Testis (tissue), 3 donors: ENCODE data around the gene ZNF778. TPM values are rescaled to one million over a fixed set of nuclear protein-coding genes. Genes with fewer than 3 reads are reported as not detected.

ENCODE experiments used
- DNase-seq: peaks from one replicate; pipeline ENCODE4 v3.0.0-alpha.2; 2019
- H3K27ac ChIP-seq, 2 donors: fragments of 200-600 bp; sonication (generic); one replicate each; pipeline ENCODE4 v1.5.1; 2019
- H3K27me3 ChIP-seq: fragments of 200-600 bp; sonication (generic); one replicate; pipeline ENCODE4 v1.5.1; 2019
- H3K36me3 ChIP-seq: fragments of 200-600 bp; sonication (generic); one replicate; pipeline ENCODE4 v1.5.1; 2017; ENCODE audit warnings: low read depth; ENCODE audit errors: missing control alignments
- H3K4me1 ChIP-seq: fragments of 200-600 bp; sonication (generic); one replicate; pipeline ENCODE4 v1.5.1; 2019
- H3K4me3 ChIP-seq, 2 donors: fragments of 200-600 bp; sonication (generic); one replicate each; pipeline ENCODE4 v1.5.1; 2017 to 2019
- H3K9me3 ChIP-seq: fragments of 200-600 bp; sonication (generic); one replicate; pipeline ENCODE4 v1.5.1; 2017
- CTCF ChIP-seq, 3 experiments: fragments of 450-650 bp in 2 of 3; fragments of 200-600 bp in 1 of 3; sonication (generic) in 1 of 3; IDR thresholded peaks; one replicate each; pipeline ENCODE4 v1.5.1; 2016 to 2019; ENCODE audit warnings: antibody characterized with exemption in 3 of 3, mild to moderate bottlenecking in 2 of 3, moderate library complexity in 1 of 3
- POLR2A ChIP-seq: fragments of 450-650 bp; IDR thresholded peaks from one replicate; pipeline ENCODE4 v1.6.1; 2017; ENCODE audit warnings: antibody characterized with exemption, mild to moderate bottlenecking, moderate library complexity
- WGBS, 2 donors: methylation state at CpG; one replicate each; pipeline ENCODE4 v1.1.5; 2018; 5-methylcytosine and 5-hydroxymethylcytosine counted together
- intact Hi-C: fragments of 100-400 bp; cut with DNase I; formaldehyde crosslinking; loops from one replicate; pipeline ENCODE4 v1.15.1; 2023; ENCODE audit warnings: low total_unique reads
- polyA plus RNA-seq: library from polyadenylated mRNA; stranded (reverse); fragments of 350-450 nt; fragmentation: Illumina TruSeq; extraction: RNeasy Lipid Tissue Mini Kit (QIAGEN cat#74804); gene quantifications from one replicate; pipeline ENCODE4 v1.2.3, GENCODE V29; 2014; ENCODE audit warnings: low read depth, low replicate concordance; ENCODE audit not compliant: insufficient read depth
- total RNA-seq, 2 donors: library from RNA; depleted of rRNA; stranded (reverse); fragments of >200 nt; gene quantifications; one replicate each; pipeline ENCODE4 v1.2.3, GENCODE V29; 2016

Gene ZNF778
- total and polyA plus RNA-seq, 3 donors from 2014 or later, result 21.0 to 32.9 (median 29.8) TPM

DNA sequence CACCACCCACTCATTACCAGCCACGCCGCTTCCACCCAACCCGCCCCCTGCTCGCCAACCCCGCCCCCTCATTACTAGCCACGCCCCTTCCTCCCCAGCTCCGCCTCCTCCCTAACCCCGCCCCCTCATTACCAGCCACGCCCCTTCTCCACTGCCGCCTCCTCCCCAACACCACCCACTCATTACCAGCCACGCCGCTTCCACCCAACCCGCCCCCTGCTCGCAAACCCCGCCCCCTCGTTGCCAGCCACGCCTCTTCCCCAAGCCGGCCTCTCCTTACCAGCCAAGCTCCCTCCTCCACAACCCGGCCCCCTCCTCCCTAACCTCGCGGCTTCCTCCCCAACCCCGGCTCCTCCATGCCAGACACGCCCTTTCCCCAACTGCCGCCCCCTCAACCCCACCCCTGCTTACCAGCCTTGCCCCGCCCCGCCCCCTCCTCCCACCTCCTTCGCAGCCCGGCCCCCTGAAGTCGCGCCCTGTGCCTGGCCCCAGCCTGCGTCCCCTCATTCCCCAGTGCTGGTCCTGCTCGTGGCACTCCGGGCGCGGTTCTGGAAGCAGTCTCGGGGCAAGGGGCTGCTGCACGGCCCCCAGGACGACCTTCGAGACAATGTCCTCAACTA is 24.4 kb upstream of the ZNF778 start:
- intact Hi-C loops, result no loop called here
- Histone ChIP-seq H3K9me3 (no peaks in the 10 kb centered on the region), H3K36me3 (no peaks in the 10 kb centered on the region), H3K27ac (no peak overlapping the region), H3K4me3 (peak overlapping the region in 1 of 2 donors; percentile 13), H3K4me1 (no peaks in the 10 kb centered on the region), H3K27me3 (no peaks in the 10 kb centered on the region)
- TF ChIP-seq CTCF (IDR thresholded peaks at IDR 0.05) (no peak), POLR2A (no peak)
- DNase-seq, result peak; percentile 77
- 3 to 7% methylated on average over 22 to 39 of the region's 39 CpGs for WGBS, 2 donors

GRCh38 chr16:89193576-89194293 is 23.8 kb upstream of the ZNF778 start:
- no peaks in the 10 kb centered on the region for H3K36me3 ChIP-seq
- WGBS, 2 donors, result 64 to 71% methylated on average over 17 to 38 of the region's 38 CpGs
- H3K27me3 ChIP-seq, result no peaks in the 10 kb centered on the region
- no peak overlapping the region for H3K27ac ChIP-seq
- intact Hi-C loops, result no loop called here
- H3K4me1 ChIP-seq, result no peaks in the 10 kb centered on the region
- DNase-seq, result no peak
- H3K9me3 ChIP-seq, result no peaks in the 10 kb centered on the region
- H3K4me3 ChIP-seq, result peak overlapping the region in 1 of 2 donors; percentile 13
- TF ChIP-seq POLR2A, result no peak
- TF ChIP-seq CTCF (IDR thresholded peaks at IDR 0.05), result no peak

DNA sequence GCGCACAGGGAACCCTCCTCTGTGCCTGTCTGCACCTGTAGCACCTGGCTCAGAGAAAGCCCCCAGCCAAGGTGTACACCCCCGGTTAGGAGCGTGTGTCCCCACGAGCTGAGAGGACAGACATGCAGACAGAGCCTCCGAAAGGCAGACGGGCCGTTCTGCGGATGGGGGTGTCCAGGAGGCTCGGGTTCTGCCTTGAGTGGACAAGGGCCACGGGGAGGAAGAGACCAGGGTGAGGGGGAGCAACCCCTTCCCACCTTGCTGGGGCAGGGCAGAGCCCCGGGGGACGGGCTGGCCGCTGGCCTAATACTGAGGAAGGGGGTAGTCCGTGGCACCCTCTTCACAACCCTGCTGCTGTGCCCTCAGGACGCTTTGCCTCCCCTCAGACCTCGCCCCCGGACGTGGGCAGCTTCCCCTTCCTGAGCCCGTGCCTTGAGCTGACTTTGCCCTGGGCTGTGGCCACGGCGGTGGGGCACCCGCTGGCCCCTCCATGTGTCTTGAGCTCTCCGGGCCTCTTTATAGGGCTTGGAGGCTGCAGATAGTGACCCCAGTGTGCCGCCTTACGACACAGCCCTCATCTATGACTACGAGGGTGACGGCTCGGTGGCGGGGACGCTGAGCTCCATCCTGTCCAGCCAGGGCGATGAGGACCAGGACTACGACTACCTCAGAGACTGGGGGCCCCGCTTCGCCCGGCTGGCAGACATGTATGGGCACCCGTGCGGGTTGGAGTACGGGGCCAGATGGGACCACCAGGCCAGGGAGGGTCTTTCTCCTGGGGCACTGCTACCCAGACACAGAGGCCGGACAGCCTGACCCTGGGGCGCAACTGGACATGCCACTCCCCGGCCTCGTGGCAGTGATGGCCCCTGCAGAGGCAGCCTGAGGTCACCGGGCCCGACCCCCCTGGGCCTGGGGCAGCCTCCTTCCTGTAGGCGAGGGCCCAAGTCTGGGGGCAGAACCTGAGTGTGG is 22.9 kb upstream of the ZNF778 start:
- no peaks in the 10 kb centered on the region for H3K27me3 ChIP-seq
- no peak overlapping the region for H3K27ac ChIP-seq
- H3K4me3 ChIP-seq, result no peak overlapping the region
- WGBS, 2 donors, result 78 to 88% methylated on average over 17 to 44 of the region's 45 CpGs
- no peaks in the 10 kb centered on the region for H3K36me3 ChIP-seq
- no peak for DNase-seq
- TF ChIP-seq CTCF (IDR thresholded peaks at IDR 0.05) (no peak), POLR2A (no peak)
- H3K4me1 ChIP-seq, result no peaks in the 10 kb centered on the region
- intact Hi-C loops, result no loop called here
- no peaks in the 10 kb centered on the region for H3K9me3 ChIP-seq

DNA sequence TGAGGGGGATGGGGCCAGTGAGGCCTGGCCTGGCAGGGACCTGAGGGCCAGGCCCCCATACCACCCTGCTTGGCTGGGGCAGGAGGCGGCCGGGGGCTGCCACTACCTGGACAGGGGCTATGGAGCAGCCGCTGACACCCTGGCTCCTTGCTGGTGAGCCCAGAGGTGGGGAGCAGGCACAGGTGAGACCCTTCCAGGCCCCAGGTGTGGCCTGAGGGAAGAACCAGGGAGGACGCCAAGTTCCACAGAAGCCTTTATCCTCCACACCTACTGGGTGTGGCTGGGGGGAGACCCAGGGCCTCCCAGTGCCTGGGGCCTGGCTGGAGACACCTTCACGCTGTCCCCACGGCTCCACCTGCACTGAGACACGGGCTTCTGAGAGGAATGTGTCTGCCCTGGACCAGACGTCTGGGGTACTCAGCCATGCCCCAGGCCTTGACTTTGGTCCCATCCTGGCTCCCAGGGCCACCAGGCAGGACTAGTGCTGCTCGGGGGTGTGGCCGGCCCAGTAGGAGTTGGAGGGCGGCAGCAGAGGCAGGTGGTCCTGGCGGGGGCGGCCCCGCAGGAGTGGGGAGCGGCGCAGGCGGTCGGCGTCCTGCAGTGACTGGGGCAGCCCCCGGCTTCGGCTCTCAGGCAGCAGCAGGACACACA is 21.9 kb upstream of the ZNF778 start:
- 81 to 100% methylated on average over 1 to 21 of the region's 21 CpGs for WGBS, 2 donors
- intact Hi-C loops, result no loop called here
- Histone ChIP-seq H3K4me3 (no peak overlapping the region), H3K36me3 (no peaks in the 10 kb centered on the region), H3K4me1 (no peaks in the 10 kb centered on the region), H3K27me3 (no peaks in the 10 kb centered on the region), H3K9me3 (no peaks in the 10 kb centered on the region), H3K27ac (no peak overlapping the region)
- TF ChIP-seq POLR2A, result no peak
- no peak for TF ChIP-seq CTCF (IDR thresholded peaks at IDR 0.05)
- no peak for DNase-seq
